Non-pigmented ciliary epithelial cell (primary cell): Measurements from ENCODE around the gene HOXA3.

Experiments used
- DNase-seq: peaks from one replicate; pipeline ENCODE4 v3.0.0-alpha.2; 2010; ENCODE audit warnings: low read depth

The HOXA3 gene

DNA sequence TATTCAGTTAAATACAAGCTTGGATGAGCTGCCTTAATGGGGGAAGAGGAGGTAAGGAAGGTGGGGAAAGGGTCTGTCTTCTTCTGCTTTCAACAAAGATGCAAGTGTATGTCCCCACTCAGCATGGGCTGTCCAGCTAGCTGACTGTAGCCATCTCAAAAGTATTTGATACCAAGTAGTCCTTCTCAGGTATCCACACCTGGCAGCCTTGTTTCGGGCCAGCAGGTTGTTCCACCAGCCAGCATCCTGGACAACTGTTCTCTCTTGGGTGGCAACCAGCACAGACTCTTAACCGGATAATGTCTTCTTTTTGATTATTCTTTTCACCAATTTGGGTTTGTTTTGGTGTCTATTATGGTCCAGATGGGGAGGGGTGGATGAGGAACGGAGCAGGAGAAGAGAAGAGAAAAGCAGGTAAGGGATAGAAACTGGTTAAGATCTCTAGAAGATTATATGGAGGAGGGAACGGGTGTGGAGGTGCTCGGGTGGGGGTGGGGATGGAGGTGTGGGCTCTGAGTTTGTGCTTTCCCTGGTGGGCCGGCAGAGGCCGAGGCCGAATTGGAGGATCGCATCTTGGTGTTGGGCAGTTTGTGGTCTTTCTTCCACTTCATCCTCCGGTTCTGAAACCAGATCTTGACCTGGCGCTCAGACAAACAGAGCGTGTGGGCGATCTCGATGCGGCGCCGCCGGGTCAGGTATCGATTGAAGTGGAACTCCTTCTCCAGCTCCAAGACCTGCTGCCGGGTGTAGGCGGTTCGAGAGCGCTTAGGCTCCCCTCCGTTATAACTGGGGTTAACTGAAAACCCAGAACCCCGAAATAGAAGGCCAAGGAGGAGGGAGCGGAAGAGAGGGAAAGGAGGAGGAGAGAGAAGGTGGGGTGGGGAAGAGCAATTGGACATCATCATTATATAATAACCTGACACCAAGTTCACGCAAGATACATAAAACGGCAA is 23.3 kb downstream of the HOXA3 start:
- DNase-seq, result no peak

- no peak for DNase-seq
Observed at GRCh38 chr7:27128034-27128433, 24.3 kb downstream of the HOXA3 start.

DNA sequence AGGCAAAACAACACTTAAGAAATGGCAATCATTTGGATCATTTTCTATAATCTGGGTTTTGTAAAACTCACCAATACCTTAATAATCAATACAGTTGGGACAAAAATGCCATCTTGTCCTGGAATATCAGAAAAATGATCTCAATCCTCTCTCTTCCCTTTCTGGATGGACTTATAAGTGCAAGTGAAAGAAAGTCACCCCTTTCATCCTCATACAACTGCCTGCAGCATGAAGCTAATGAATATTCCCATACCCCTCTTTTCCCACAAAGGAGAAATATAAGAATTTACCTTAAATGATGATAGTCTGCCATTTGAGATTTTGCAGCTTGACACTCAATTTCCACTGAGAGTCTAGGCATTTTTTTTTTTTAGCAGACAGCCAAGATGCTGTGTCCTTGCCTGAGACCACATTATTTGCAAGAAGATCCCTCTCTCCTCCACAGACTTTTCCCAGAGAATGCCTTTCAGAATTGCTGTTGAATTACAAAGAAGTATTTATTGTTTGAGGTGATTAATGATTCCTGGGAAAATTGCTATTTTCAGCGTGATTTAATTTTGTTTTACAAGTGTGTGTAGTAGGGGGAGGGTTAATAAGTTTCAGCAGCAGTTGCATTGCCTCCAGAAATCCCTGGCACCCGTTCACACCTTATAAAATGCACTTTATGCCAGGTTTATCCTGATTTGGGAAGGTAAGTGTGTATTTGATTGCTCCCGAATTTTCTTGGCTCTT is 25.6 kb downstream of the HOXA3 start:
- no peak for DNase-seq

DNA sequence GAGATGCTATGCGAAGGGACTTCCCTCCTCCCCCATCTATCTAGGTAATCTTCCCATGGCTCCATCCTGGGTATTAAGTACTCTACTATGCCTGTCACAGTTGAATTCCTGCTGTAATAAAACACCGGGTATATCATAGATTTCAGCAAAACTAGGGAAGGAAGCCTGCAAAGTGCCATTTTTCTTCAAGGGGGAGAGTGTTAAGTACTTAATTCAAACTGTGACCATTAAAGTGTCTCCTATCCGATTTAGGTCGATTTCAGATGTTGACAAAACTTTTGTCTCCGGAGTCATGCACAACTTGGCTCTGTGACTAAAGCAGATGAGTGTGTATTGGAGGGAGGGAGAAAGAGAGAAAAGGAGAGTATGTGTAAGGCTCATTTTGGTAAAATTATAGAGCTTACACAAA is 26.4 kb downstream of the HOXA3 start:
- no peak for DNase-seq

- DNase-seq, result no peak
Observed at GRCh38 chr7:27124902-27125689, 27.3 kb downstream of the HOXA3 start.

- no peak for DNase-seq
Observed at GRCh38 chr7:27124096-27124901, 28.1 kb downstream of the HOXA3 start.

DNA sequence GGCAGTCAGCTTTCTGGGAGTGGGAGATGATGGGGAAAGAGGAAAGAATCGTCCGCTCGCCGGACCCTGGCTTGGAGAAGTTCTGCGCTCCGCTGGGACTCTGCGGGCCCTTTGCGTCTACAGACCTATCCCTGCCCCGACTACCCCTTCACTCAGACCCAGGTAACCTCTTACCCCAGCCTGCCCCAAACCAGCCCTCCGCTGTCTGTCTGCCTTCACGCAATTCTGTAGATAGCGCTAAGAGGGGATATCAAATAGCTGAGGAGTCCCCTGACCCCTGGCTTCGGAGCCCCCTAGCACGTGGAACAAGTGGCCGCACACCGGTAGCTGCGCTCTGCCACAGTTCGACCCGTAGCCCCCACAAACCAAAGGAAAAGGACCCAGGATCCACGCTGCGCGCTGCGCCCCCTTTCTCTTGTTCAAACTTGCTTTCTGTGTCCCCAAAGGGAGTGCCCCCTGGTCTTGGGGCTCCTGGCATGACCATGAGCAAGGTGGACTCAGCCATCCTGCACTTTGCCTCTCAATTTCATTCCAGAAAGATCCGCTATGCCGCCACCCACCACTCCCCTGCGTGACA is 28.8 kb downstream of the HOXA3 start:
- DNase-seq, result no peak

GRCh38 chr7:27123007-27123476 is 29.3 kb downstream of the HOXA3 start:
- no peak for DNase-seq

GRCh38 chr7:27122077-27122910 is 30.1 kb downstream of the HOXA3 start:
- DNase-seq, result no peak

GRCh38 chr7:27121684-27122076 is 30.7 kb downstream of the HOXA3 start:
- no peak for DNase-seq

GRCh38 chr7:27119412-27119911 is 32.9 kb downstream of the HOXA3 start:
- DNase-seq, result no peak

GRCh38 chr7:27118580-27118979 is 33.8 kb downstream of the HOXA3 start:
- no peak for DNase-seq

GRCh38 chr7:27117887-27118491 is 34.4 kb downstream of the HOXA3 start:
- no peak for DNase-seq

DNA sequence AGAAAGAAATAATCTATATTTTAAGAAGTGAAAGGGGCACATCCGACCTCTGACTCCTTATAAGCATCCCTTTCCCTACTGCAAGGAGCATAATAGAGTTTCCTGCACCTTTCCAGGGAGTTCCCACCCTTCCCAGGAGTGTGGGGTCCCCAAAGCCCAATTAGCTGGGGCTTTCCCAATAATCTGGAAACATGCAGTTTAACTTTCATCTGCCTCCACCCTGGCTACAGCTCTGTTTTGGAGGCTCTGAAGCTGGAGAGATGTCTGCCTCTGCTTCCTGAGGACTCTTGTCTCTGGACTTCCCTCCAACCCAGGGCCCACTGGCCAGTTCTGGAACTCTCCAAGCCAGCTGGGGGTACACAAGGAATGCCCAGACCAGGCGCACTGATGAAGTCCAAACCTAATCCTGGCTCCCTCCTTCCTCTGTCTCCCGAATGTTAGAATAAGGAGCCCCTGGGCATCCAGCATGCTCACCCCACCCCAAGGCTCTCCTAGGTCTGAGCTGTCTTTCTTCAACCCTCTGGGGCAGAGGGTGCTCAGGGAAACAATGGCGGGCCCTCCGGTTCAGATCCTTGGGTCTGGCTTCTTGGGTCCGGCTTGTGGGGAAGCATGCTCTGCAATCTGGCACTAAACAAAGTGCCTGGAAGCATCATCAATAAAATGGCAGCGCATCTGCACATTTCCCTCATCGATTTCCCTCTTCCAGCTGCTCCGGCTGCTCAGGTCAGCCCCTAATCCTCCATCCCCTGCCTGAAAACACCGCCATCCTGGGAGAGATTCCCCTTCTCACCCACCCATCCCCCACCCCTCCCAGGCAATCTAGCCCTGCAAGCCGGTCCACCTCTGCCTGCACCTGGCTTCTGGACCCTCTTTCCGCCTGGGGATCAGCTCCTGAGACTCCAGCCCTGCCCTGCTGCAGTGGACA is 35.2 kb downstream of the HOXA3 start:
- DNase-seq, result no peak

- no peak for DNase-seq
Observed at GRCh38 chr7:27116031-27116961, 36.1 kb downstream of the HOXA3 start.

DNA sequence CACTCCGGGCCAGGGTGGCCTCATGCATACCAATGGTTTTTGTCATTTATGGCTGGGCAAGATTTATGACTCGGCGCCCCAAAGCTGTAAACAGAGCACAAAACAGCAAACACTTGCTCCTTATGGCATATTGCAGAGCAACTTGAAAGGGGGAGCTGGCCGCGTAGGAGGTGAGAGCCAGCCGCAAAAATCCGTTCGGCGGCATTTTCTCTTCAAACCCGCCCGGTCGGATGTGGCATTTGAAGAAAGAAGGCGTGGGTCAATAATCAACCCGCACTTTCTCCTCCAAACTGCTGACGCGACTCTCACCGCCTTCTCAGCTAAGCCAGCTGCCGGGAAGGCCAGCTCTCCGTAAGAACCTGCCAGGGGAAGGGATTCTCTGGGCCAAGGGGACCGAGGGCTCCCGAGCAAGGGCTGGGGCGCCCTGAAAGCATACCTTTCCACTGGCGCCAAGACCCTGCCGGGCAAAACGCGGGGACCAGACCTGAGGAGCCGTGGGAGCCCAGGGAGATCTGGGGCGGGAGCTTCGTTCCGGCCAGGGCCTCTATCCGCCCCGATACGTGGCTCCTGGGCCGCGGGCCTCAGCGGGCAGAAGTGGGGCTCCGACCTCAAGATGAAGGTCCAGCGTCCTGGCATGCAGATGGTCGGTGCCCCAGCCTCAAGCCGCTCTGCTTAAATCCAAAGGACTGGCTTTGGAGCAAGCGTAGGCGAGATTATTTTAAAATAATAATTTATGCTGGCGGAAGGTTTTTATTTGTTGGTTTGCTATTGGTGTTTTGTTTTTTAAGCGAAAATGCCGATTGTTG is 37.0 kb downstream of the HOXA3 start:
- no peak for DNase-seq

DNA sequence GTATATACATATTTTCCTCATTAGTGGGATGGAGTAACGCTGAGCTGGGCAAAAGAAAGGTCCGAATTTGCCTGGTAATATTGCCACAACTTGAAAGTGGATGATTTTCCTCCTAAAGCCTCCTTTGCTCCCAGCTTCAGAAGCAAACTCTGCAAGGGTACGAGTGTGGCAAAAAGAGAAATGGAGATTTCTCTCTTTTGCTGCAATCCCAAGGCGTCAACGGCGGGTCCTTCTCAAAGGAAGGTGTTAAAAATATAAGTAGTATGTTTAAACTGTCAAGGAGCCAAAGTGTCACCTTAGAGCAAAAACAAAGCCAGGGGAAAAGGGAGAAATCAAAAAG is 37.5 kb downstream of the HOXA3 start:
- DNase-seq, result no peak
